ENCODE results near the gene LYST.

GRCh38 chr1:235737751-235738150, 129.0 kb downstream of the LYST start:
- TF ChIP-seq POLR2A (IDR thresholded peaks at IDR 0.05; ENCODE audit: low read depth, low read length) (no peak), POLR2AphosphoS5 (IDR thresholded peaks at IDR 0.05; ENCODE audit: low read depth, low read length) (no peak)
